Measurements from ENCODE around the gene ITFG1. TPM values are rescaled to one million over a fixed set of nuclear protein-coding genes. Genes with fewer than 3 reads are reported as not detected.

The ITFG1 gene
- 61.9 TPM for total RNA-seq (2013)
- polyA plus RNA-seq = 10 to 100 TPM; 28.9 to 62.5 (median 35.3) TPM
- 19.0 and 33.7 TPM in 2 replicates for polyA minus RNA-seq
- 8.3 to 61.4 (median 45.9) reads per million in 11 experiments for total RNA-seq

- Mint-ChIP-seq H3K4me3 (peak within 1 kb of the TSS; percentile 97 to 100), H3K9me3 (no peaks in the 10 kb centered on the region), H3K36me3 (peaks cover 25 to 36% of the 10 kb centered on the region in 2 donors), H3K27ac (peak within 1 kb of the TSS; percentile 96 to 99 (median 97)), H3K27me3 (ENCODE audit: low read depth in 3 of 3) (peaks cover 0 to 1% (median 0%) of the 10 kb centered on the region in 3 donors), H3K4me1 (peaks cover 52% of the 10 kb centered on the region)
- Histone ChIP-seq H3K79me2 (ENCODE audit: insufficient read depth, low read length) (peaks cover 72% of the 10 kb centered on the region), H3K27ac (ENCODE audit: low read depth in 1 of 2, low read length in 2 of 2) (peak within 1 kb of the TSS; percentile 96 to 98), H3K4me3 (replicated peaks in 1 of 3; ENCODE audit: low read depth in 2 of 3, low read length in 3 of 3) (peak within 1 kb of the TSS; percentile 86 to 99 (median 90)), H3K27me3 (ENCODE audit: control insufficient read depth in 2 of 2, insufficient read depth in 2 of 2, low read length in 2 of 2) (no peaks in the 10 kb centered on the region), H4K20me1 (ENCODE audit: insufficient read depth, low read length) (peaks cover 22% of the 10 kb centered on the region), H3K9ac (ENCODE audit: insufficient read depth, low read length, poor library complexity, severe bottlenecking) (peak within 1 kb of the TSS; percentile 94), H3K4me2 (replicated peaks; ENCODE audit: extremely low read depth, low read length, poor library complexity, severe bottlenecking) (peak within 1 kb of the TSS; percentile 90), H3K4me1 (ENCODE audit: control insufficient read depth in 1 of 2, insufficient read depth in 2 of 2, low read length in 2 of 2) (peaks cover 18 to 30% of the 10 kb centered on the region in 2 donors), H3K9me3 (replicated peaks in 1 of 2; ENCODE audit: control insufficient read depth in 1 of 2, insufficient read depth in 1 of 2, low read length in 2 of 2) (no peaks in the 10 kb centered on the region), H2AFZ (ENCODE audit: insufficient read depth, low read depth, low read length, poor library complexity, severe bottlenecking) (peak within 1 kb of the TSS; percentile 98), H3K36me3 (replicated peaks in 1 of 2; ENCODE audit: control insufficient read depth in 1 of 2, insufficient read depth in 2 of 2, low read length in 2 of 2) (peaks cover 19 to 53% of the 10 kb centered on the region in 2 donors)
- peak; percentile 79 to 87 (median 82) for DNase-seq
- no peak for TF ChIP-seq CTCF (IDR thresholded peaks at IDR 0.05)
- WGBS (ENCODE audit: insufficient coverage) = under 1% methylated on average over 80 of the region's 82 CpGs
- intact Hi-C loops (cut with micrococcal nuclease) = loop anchor here (5.0 to 10.0 kb wide), 3 partner anchors 319 to 634 kb away; partner anchors contain the start of genes DNAJA2 (in 1 of the 2) and NETO2 (in 1 of the 2)
Observed at GRCh38 chr16:47460711-47461597, at the start of gene ITFG1, which contains the start of gene PHKB. Gene ITFG1, minus strand, starts transcription at chr16:47461063. Its CDS starts 18 bp downstream, at chr16:47461045. Gene PHKB, plus strand, starts transcription at chr16:47461331. Its CDS starts 20 bp downstream, at chr16:47461351.

GRCh38 chr16:47507701-47508100 lies 46.8 kb upstream of the ITFG1 start:
- Histone ChIP-seq H3K27ac (ENCODE audit: low read depth in 1 of 2, low read length in 2 of 2) (no peak overlapping the region), H3K9ac (ENCODE audit: insufficient read depth, low read length, poor library complexity, severe bottlenecking) (no peak overlapping the region), H3K27me3 (ENCODE audit: control insufficient read depth in 2 of 2, insufficient read depth in 2 of 2, low read length in 2 of 2) (no peaks in the 10 kb centered on the region), H3K4me1 (ENCODE audit: control insufficient read depth in 1 of 2, insufficient read depth in 2 of 2, low read length in 2 of 2) (no peaks in the 10 kb centered on the region), H3K36me3 (replicated peaks in 1 of 2; ENCODE audit: control insufficient read depth in 1 of 2, insufficient read depth in 2 of 2, low read length in 2 of 2) (peaks cover 53 to 69% of the 10 kb centered on the region in 2 donors), H3K9me3 (replicated peaks in 1 of 2; ENCODE audit: control insufficient read depth in 1 of 2, insufficient read depth in 1 of 2, low read length in 2 of 2) (no peaks in the 10 kb centered on the region), H3K79me2 (ENCODE audit: insufficient read depth, low read length) (no peaks in the 10 kb centered on the region), H3K4me3 (replicated peaks in 1 of 3; ENCODE audit: low read depth in 2 of 3, low read length in 3 of 3) (no peak overlapping the region), H4K20me1 (ENCODE audit: insufficient read depth, low read length) (no peaks in the 10 kb centered on the region), H3K4me2 (replicated peaks; ENCODE audit: extremely low read depth, low read length, poor library complexity, severe bottlenecking) (no peak overlapping the region), H2AFZ (ENCODE audit: insufficient read depth, low read depth, low read length, poor library complexity, severe bottlenecking) (no peak overlapping the region)
- peaks cover 67 to 73% of the 10 kb centered on the region in 2 donors for H3K36me3 Mint-ChIP-seq
- no CpG with 5 or more reads among the region's 1 CpG for WGBS (ENCODE audit: insufficient coverage)
- no peak overlapping the region for H3K4me3 Mint-ChIP-seq
- H3K27ac Mint-ChIP-seq = no peak overlapping the region
- H3K27me3 Mint-ChIP-seq (ENCODE audit: low read depth in 3 of 3) = no peaks in the 10 kb centered on the region
- peaks cover 9% of the 10 kb centered on the region for H3K4me1 Mint-ChIP-seq
- no peak for TF ChIP-seq CTCF (IDR thresholded peaks at IDR 0.05)
- no peak for DNase-seq
- intact Hi-C loops (cut with micrococcal nuclease) = no loop called here
- no peaks in the 10 kb centered on the region for H3K9me3 Mint-ChIP-seq

All from CD14-positive monocyte (primary cell).